HEK293T (cell line): ENCODE measurements around the gene PSKH1.

Experiments
- ELF4 ChIP-seq: fragments of 450-650 bp; IDR thresholded peaks from 2 replicates; pipeline ENCODE4 v1.6.1; 2017; ENCODE audit warnings: antibody characterized with exemption
- FOXM1 ChIP-seq: fragments of 450-650 bp; IDR thresholded peaks from 2 replicates; pipeline ENCODE4 v1.6.1; 2017; ENCODE audit warnings: mild to moderate bottlenecking, borderline replicate concordance
- HDGF ChIP-seq: fragments of 450-650 bp; IDR thresholded peaks from 2 replicates; pipeline ENCODE4 v1.6.1; 2017; ENCODE audit warnings: antibody characterized with exemption, borderline replicate concordance

DNA sequence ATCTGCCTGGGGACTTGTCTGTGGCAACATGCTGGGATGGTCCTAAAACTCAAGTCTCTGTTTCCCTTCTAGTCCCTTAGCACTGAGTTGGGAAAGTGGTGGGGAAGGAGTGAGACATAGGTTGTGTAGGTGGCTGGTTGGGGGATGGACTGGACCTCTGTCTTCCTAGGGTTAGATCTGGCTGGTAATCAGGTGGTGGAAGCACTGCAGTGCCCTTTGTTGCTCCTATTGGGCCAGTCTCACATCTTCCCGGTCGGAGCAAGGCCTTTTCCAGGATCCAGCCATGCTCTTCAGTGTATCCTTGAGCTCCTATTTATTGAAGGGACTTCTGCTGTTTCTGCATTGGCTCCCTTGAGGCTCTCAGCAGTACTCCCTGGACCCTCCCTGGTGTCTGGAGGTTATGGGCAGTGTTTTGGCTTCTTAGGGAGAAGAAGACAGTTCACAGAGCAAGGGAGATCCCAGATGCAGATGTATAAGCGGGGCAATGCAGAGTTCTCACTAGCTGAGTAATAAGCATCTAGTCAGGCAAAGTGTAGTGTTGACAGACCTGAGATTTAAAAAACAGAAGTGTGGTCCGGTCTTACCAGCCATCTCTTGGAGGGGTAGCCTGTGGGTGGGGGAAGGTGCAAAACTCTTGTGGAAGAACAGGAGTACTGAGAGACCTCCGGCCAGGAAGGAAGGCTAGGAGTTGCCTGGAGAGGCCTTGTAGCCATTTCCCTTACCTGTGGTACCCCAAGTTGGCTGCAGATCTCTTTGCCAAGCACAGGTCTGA, 47.6 kb upstream of the PSKH1 start:
- TF ChIP-seq FOXM1 (no peak), ELF4 (no peak), HDGF (no peak)
